GM18498 (cell line): ENCODE data around the gene GPSM1.

Source experiments
- ATAC-seq: cut with Tn5 transposase; IDR thresholded peaks from one replicate; pipeline ENCODE4 v1.9.1; 2021; ENCODE audit warnings: mild to moderate bottlenecking, moderate library complexity; ENCODE audit not compliant: unreplicated experiment

Gene GPSM1

DNA sequence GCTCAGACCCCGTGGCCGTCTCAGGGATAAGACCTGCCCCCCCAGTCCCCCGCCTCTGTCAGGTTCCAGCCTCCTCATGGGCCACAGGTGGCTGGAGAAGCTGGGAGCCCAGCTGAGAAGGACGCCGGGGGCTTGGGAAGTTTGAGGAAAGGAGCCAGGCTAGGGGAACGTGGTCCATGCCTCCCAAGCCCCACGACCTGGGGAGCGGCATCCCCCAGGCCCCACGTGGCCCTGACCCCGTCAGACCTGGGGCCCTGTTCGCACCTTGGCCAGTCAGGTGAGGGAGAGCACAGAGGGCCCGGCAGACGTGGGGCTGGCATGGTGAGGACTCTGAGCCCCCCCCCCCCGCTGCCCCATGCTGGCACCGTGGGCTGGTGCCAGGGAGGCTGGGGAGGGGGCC is 3.7 kb downstream of the GPSM1 start:
- no peak for ATAC-seq

DNA sequence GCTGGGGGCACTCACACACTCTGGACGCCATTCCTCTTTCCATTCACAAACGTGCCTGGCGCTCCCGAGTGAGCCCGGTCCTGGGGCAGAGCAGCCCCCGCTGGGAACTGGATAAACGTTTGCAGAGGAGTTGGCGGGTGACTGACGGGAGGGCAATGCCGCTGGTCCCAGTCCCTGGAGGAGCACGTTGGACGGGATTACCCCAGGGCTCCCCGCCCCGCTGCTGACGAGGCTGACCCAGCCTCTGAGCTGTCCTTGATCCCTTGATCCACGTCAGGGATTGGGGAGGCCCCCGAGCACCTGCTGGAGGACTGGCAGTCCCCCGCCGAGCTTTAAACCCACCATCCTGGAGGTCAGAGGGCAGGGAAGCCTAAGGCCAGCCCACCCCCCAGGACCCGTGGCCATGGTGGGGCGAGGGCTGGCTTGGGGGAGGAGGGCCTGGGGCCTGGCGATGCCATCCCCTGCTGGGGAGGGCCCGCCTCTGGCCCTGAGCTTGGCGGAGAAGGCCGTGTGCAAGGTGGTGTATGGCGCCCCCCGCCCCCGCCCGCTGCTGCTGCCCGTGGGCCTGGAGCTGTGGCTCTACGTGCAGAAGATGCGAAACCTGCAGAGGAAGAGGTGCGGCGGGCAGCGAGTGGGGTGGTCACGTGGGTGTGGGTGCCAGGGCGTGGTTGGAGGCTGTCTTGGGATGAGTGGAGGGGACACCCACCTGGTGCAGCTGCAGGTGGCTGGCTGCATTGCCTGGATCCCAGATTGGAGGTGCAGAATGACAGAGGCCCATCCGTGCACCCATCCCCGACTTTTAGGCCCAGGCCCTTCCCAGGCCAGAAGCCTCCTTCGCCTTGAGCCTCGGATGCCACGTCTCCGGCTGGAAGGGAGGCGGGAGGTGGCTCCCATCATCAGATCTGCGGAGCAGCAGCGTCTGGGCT is 4.5 kb downstream of the GPSM1 start:
- no peak for ATAC-seq

DNA sequence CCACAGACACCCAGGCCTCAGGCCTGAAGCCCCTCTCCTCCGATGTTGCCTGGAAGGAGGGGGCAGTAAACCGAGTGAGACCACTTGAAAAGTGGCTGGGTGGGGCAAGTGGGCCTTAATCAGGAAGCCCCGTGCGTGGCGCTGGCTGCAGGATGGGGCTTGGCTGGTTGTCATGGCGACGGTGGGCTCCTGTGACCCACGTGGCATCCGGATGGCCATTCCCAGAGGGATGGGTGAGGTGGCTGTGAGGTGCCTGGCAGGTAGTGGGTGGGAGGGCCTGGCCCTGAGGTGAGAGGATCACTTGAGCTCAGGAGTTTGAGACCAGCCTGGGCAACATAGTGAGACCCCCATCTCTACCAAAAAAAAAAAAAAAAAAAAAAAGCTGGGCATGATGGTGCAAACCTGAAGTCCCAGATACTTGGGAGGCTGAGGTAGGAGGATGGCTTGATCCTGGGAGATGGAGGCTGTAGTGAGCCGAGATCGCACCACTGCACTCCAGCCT is 5.2 kb downstream of the GPSM1 start:
- no peak for ATAC-seq

DNA sequence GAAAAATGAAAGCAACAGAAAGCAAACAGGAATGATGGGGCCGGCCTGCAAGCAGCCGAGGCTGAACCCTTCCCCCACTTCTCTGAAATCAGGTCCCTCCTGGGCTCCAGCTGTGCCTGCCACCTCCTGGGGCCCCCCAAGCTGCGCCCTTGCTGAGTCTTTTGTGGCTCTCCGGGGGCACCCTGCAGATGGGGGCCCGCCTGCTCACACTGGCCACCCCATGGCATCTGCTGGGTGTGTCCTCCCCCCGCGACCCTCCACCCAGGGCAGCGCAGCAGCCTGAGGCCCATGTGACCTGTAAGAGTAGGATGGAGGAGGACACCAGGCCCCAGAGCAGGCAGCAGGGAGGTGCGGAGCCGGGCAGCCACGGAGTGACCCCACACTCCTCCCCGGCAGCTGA is 5.7 kb downstream of the GPSM1 start:
- no peak for ATAC-seq

DNA sequence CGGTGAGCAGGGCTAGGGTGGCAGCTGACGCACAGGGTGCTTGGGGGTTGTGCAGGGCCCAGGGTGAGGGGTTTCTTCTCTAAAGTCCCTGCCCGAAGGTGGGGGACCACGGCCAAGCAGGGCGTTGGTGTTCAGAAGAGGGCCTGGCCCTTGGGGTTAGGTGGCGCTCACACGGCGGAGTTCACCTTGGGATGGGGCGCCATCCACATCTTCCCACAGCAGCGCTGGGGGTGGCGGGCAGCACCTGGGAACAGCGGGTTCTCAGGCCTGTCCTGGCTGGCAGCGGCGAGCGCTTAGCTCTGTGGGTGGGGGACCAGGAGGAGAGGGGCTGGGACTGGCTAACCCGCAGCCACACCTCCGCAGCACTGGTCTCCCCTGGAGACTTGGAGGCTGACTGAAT is 6.1 kb downstream of the GPSM1 start:
- ATAC-seq, result no peak

DNA sequence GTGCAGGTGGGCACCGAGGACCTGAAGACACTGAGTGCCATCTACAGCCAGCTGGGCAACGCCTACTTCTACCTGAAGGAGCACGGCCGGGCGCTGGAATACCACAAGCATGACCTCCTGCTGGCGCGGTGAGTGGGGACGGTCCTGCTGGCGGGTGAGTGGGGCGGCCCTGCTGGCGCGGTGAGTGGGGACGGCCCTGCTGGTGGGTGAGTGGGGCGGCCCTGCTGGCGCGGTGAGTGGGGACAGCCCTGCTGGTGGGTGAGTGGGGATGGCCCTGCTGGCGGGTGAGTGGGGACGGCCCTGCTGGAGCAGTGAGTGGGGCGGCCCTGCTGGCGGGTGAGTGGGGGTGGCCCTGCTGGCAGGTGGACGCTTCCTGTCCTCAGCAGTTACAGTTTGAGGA is 7.2 kb downstream of the GPSM1 start:
- ATAC-seq, result no peak

DNA sequence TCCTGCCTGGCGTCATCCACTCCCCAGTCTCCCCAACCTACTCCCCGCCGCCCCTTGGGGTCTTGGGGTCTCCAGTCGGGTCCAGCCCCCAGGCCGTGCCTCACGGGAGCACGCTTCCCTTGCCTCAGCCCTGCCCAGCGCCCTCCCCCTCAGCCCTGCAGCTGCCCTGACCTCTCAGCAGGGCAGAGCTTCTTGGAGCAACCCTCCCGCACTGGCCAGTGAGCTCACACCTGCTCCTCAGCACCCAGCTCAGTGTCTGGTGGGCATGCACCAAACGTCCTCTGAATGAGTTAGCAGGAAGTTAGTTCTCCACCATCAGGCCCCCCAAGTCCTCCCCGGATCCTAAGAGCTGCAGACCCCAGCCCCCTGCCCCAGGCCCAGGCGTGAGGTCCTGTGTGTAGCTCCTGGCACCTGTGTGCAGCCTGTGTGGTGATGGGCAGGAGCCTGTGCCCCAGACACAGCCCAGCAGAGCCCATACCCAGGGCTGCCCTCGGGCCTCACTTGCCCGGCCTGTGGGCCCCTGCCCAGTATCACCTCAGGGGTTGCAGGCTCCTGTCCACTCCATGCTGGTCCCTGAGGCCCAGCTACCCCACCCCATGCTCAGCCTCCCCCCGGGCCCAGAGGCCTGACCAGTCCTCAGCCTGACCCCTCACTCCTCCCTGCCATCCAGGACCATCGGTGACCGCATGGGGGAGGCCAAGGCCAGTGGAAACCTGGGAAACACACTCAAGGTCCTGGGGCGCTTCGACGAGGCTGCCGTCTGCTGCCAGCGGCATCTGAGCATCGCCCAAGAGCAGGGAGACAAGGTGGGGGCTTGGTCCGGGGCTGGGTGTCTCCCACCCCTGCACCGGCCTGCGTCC is 8.2 kb downstream of the GPSM1 start:
- ATAC-seq, result no peak

DNA sequence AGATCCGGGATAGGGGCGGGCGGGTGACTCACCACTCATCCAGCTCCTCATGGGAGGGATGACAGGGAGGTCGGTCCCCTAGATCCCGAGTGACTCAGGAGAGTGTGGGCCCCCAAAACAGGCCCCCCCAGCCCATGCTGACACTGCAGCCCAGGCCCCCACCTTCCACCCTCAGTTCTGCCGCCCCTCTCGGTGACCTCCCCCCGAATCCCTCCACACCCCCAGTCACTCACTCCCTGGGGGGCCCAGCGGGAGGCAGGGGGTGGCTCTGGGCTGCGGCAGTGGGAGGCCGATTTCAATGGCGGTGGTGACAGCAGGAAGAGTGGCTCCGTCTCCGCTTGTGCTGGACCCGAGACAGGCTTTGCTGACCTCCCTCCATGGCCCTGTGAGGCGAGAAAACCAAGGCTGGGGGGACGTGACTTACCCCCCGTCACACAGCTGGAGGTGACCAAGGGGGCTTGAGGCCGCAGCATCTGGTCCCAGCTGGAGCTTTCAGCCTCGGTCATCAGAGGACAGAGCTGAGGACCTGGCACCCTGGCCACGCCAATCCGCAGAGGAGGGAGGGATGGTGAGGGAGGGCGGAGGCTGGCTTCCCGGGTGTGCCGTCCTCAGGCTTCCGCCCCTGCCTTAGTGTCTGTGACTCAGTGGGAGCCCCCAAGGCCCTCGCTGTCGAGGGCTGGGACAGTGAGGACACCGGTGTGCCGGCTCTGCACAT is 9.0 kb downstream of the GPSM1 start:
- no peak for ATAC-seq

DNA sequence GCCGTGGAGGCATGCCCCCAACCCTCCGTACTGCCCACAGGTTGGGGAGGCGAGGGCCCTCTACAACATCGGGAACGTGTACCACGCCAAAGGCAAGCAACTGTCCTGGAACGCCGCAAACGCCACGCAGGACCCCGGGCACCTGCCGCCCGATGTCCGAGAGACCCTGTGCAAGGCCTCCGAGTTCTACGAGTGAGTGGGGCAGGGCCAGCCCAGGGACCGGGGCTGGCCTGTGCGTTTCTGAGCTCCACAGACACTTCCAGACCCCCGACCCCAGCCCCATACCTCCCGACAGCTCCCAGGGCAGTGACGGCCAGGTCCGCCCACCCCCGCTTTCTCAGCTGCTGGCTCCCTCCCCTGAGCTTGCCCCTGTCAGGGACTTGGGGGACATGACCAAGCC is 9.5 kb downstream of the GPSM1 start:
- ATAC-seq, result no peak

DNA sequence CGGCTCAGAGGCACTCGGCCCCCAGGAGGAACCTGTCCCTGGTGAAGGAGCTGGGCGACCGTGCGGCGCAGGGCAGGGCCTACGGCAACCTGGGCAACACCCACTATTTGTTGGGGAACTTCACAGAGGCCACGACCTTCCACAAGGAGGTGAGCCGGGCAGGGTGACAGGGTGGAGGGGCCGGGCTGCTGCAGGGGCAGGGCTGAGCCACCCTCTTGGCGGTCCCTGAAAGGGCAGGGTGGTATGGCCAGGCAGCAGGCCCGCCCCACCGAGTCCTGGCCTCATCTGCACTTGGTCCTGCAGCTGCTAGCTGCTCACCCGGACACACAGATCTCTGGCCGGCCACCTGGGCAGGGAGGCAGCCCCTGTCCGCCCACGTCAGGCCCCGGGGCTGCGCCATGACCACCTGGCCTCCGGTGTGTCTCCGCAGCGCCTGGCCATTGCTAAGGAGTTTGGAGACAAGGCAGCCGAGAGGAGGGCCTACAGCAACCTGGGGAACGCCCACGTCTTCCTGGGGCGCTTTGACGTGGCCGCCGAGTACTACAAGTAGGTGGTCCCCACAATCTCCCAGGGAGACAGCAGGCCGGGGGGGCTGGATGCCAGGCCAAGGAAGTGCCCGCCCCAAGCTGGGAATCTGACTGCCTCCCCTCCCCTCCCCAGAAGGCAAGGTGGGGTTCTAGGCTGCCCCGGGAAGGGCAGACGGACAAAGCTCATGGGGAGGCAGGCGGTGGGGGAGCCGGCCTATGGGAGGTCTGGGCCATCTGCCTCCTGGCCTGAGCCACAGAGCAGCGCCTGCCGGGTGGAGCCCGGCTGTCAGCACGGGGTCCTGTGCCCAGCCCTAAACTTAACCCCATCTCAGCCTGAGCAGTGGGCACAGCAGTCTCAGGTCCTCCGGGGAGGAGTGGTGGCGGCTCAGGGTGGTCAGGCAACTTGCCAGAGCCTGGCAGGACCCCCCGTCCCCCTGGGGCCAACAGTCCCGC is 10.4 kb downstream of the GPSM1 start:
- no peak for ATAC-seq

DNA sequence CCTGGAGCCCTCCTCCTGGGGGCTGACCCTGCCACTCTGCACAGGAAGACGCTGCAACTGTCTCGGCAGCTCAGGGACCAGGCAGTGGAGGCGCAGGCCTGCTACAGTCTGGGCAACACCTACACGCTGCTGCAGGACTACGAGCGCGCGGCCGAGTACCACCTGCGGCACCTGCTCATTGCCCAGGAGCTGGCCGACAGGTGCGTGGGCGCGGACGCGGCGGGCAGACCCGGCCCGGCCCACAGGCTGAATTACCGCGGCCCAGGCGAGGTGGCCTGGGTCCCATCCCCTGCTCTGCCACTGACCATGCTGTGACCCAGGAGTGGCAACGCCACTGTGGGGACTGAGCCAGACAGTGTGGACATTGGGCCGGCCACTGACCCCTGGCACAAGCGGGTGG is 11.2 kb downstream of the GPSM1 start:
- no peak for ATAC-seq

DNA sequence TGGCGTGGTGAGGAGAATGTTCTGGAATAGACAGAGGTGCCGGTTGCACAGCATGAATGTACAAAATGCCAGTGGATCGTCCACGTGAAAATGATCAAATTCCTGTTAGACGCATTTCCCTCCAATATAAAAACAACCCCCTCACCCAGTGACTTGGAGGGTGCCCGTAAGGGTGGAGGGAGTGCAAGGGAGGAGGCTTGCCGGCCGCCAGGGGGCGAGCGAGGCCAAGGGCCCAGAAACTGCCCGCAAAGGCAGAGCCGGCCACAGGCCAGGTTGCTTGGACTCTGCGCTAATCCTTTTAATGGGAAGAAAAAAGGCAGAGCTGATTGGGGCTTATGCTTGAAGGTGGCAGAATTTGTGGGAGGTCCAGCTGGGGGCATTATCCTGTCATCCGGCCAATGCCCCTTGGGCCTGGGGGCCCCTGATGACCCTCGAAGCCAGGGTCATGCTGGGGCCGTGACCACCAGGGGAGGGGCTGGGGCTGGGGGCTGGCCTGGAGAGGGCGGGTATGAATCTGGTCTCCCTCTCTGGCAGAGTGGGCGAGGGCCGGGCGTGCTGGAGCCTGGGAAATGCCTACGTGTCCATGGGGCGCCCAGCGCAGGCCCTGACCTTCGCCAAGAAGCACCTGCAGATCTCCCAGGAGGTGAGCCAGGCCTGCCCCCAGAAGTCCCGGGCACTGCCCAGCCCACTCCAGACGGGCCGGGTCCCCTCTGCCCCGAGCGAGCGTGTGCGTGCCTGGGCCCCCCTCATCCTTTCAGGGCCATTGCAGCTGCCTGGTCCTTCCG is 12.0 kb downstream of the GPSM1 start:
- no peak for ATAC-seq

DNA sequence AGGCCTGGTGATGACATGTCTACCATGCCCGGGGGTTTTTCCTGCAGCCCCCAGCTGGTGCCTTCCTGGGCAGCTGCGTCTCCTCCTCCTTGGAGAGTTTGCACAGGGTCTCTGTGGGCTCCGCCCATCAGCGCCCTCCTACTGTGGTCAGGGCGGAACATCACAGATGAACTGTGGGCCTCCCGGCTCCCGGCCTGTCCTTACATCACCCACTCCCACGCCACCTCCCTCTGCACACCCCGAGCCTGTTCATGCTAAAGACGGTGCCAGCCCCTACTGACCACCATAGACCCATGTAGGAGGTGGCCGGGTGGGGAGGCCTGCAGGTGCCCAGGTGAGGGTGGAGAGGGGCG is 12.6 kb downstream of the GPSM1 start:
- ATAC-seq, result no peak

DNA sequence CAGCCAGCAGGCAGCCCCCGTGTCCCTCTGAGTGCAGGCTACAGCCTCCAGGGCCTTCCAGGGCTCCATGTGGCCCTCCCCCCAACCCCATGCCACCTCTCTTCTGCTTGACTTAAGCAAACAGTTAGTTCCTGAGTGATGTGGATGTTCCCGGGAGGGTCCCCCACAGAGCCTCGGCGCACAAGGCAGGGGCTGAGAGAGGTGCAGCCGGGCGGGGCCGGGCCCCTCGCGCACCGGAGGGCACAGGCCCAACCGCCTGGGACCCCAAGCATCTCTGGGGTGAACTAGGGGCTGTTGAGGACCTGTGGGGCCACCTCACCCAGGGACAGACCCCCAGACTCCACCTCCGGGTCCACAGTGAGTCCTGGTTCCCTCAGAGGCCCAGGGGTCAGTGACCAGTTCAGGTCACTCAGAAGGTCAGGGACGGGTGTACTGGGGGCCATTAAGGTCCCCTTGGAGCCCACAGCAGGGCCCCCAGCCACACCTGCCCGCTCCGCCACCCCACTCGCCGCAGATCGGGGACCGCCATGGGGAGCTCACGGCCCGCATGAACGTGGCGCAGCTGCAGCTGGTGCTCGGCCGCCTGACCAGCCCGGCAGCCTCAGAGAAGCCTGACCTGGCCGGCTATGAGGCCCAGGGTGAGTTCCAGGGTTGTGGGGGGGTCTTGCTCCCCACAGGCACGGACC is 13.2 kb downstream of the GPSM1 start:
- no peak for ATAC-seq

DNA sequence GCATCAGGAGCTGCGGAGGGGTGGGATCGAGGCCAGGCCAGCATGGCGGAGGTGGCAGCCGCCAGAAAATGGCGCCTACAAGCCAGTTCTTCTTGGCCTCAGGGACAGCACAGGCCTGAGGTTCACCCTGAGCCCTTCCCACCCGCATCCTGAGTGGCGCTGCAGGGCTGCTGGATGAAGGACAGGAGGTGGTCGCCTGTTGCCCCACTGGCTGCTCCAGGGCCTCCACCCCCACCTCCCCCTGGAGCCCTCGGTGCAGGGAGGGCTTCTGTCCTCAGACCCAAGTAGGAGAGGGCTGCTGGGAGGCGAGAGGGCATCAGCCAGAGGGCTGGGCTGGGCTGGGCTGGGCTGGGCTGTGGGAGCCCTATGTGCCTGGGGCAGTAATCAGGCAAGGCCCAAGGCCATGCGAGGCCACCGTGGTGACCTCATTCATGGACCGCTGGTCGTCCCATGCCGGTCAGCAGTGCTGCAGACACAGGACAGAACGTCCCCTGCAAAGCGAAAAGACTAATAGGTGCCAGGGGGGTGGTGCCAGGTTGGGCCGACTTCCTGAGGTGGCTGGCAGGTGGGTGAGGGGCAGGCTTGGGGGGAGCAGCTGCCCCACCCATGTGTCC is 13.8 kb downstream of the GPSM1 start:
- no peak for ATAC-seq

DNA sequence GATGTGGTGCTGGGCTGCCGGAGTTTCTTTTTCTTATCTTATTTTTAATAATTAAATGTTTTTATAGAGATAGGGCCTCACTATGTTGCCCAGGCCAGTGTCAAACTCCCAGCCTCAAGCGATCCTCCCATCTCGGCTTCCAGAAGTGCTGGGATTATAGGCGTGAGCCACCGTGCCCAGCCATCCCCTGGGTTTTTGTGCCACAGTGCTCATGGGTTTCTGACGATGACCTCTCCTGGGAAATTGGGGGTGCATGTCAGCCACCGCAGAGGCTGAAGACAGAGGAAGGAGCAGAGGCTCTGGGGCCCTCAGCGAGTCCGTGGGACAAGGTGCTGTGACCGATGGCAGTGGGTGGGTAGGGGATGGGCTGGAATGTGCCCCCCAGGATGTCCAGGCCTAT is 14.4 kb downstream of the GPSM1 start:
- ATAC-seq, result no peak

DNA sequence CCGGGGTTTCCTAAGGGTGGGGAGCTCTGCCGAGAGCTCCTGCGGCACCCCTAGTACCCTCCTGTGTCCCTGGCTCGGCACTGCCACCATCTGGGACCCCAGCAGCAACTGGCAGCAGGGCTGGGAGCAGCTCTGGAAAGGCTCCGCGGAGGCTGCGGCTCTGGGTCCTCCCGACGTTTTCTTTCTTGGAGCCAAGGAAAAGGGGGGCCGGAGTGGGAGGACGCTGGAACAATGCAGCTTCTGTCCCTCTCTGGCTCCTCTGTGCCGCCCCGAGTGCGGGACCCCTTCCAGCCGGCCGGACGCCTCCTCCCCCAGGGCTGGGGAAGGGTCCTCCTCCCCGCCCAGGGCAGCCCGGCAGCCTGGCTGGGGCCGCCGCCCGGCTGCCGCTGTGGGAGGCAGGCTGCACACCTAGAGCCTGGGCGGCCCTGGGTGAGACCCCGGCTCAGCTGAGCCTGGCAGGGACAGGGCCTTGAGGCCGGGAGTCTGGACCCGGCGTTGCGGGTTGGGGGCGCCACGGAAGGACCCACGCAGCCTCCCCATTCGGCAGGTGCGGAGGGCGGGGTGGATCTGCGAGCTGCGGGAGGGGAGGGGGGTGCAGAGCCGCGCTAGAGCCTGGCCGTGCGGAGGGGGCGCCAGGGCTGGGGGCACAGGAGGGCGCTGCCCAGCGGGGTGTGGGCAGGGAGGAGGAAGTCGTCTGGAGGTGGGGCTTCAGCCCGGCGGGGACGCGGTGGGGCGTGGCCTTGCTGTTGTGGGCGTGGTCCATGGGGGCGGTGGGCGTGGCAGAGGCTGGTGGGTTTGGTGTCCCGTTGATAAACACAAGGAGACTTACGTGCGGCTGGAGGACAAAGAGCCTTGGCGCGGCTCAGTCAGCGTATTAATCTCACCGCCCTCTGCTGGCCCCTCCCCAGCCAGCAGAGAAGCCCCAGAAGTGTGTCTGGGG is 15.1 kb downstream of the GPSM1 start:
- no peak for ATAC-seq
